ENCODE results near the gene PAQR5.

DNA sequence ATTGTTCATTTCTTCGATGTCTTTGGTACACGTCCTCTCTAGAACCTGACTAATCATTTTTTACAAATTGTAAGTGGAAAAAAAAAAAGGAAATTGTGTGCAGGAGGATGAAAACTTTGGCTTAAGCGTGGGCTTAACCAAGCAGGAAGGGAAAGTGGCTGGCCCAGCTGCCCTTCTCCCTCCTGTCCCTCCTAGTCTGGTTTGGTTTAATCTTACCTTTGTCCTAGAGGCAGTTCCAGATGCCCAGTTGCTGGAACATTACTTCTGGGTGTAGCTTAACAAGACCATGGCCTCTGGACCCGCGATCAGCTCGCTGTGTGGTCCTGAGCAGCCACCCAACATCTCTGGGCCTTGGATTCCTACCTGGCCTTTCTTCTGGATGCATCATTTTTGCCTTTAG, 15.4 kb downstream of the PAQR5 start:
- TF ChIP-seq POLR2A (IDR thresholded peaks at IDR 0.05; ENCODE audit: low read depth, low read length), result no peak
- no peak for TF ChIP-seq POLR2AphosphoS5 (IDR thresholded peaks at IDR 0.05; ENCODE audit: low read depth, low read length)
